Neural progenitor cell (in vitro differentiated cells): ENCODE results near the gene PALM2AKAP2. TPM values are rescaled to one million over a fixed set of nuclear protein-coding genes. Genes with fewer than 3 reads are reported as not detected.

Experiments
- DNase-seq: peaks from one replicate; pipeline ENCODE4 v3.0.0-alpha.2; 2016; ENCODE audit warnings: low spot score
- H2AFZ ChIP-seq: fragments of 200-600 bp; sonication (generic); replicated peaks from 2 replicates; pipeline ENCODE4 v1.6.1; 2016; ENCODE audit warnings: antibody characterized with exemption
- H3F3A ChIP-seq: fragments of 200-600 bp; sonication (generic); 2 replicates; pipeline ENCODE4 v1.6.1; 2016; ENCODE audit warnings: antibody characterized with exemption, low read depth
- H3K27ac ChIP-seq: fragments of 200-600 bp; sonication (generic); 2 replicates; pipeline ENCODE4 v1.5.1; 2016; ENCODE audit warnings: mild to moderate bottlenecking
- H3K27me3 ChIP-seq: fragments of 200-600 bp; sonication (generic); 2 replicates; pipeline ENCODE4 v1.6.1; 2016; ENCODE audit warnings: mild to moderate bottlenecking, moderate library complexity
- H3K36me3 ChIP-seq: fragments of 200-600 bp; sonication (generic); 2 replicates; pipeline ENCODE4 v1.5.1; 2016
- H3K4me1 ChIP-seq: fragments of 200-600 bp; sonication (generic); 2 replicates; pipeline ENCODE4 v1.6.1; 2016; ENCODE audit warnings: mixed run types
- H3K4me2 ChIP-seq: fragments of 200-600 bp; sonication (generic); 2 replicates; pipeline ENCODE4 v1.6.1; 2016
- H3K4me3 ChIP-seq: fragments of 200-600 bp; sonication (generic); 2 replicates; pipeline ENCODE4 v1.5.1; 2016
- H3K79me2 ChIP-seq: fragments of 200-600 bp; sonication (generic); 2 replicates; pipeline ENCODE4 v1.6.1; 2016; ENCODE audit warnings: low read depth
- H3K9ac ChIP-seq: fragments of 200-600 bp; sonication (generic); 2 replicates; pipeline ENCODE4 v1.6.1; 2016
- H3K9me3 ChIP-seq: fragments of 200-600 bp; sonication (generic); 2 replicates; pipeline ENCODE4 v1.5.1; 2016; ENCODE audit warnings: low read depth
- H4K20me1 ChIP-seq: fragments of 200-600 bp; sonication (generic); 2 replicates; pipeline ENCODE4 v1.6.1; 2016; ENCODE audit warnings: low read depth
- H3K27ac Mint-ChIP-seq: 3 replicates; pipeline ENCODE4 v1.8.0; 2021; ENCODE audit warnings: mixed read lengths
- H3K27me3 Mint-ChIP-seq: 2 replicates; pipeline ENCODE4 v1.8.0; 2022; ENCODE audit warnings: low read depth, mild to moderate bottlenecking, inconsistent platforms, moderate library complexity, mixed read lengths; ENCODE audit not compliant: insufficient read depth
- H3K36me3 Mint-ChIP-seq: 3 replicates; pipeline ENCODE4 v1.8.0; 2021; ENCODE audit warnings: mixed read lengths
- H3K4me1 Mint-ChIP-seq: 3 replicates; pipeline ENCODE4 v1.8.0; 2021; ENCODE audit warnings: mixed read lengths
- H3K4me3 Mint-ChIP-seq: 3 replicates; pipeline ENCODE4 v1.8.0; 2021; ENCODE audit warnings: mild to moderate bottlenecking, moderate library complexity, mixed read lengths
- H3K9me3 Mint-ChIP-seq: 3 replicates; pipeline ENCODE4 v1.8.0; 2020; ENCODE audit warnings: mixed read lengths
- EZH2 ChIP-seq: fragments of 200-600 bp; sonication (generic); IDR thresholded peaks from 2 replicates; pipeline ENCODE4 v1.6.1; 2017; ENCODE audit warnings: antibody characterized with exemption, mild to moderate bottlenecking, moderate library complexity
- EZH2phosphoT487 ChIP-seq: fragments of 200-600 bp; sonication (generic); IDR thresholded peaks from 2 replicates; pipeline ENCODE4 v1.6.1; 2017; ENCODE audit warnings: antibody characterized with exemption
- total RNA-seq: library from RNA; depleted of rRNA; stranded (reverse); fragments of >200 nt; gene quantifications from 2 replicates; pipeline ENCODE4 v1.2.3, GENCODE V29; 2015; ENCODE audit warnings: low replicate concordance
- TF ChIP-seq, protein P1 (sequence below): fragments of 200-600 bp; sonication (generic); IDR thresholded peaks from 2 replicates; pipeline ENCODE4 v1.5.1; 2017; ENCODE audit warnings: antibody characterized with exemption, mild to moderate bottlenecking

PALM2AKAP2 gene
- total RNA-seq, 1 donor from 2014 or later: 3.9 TPM

DNA sequence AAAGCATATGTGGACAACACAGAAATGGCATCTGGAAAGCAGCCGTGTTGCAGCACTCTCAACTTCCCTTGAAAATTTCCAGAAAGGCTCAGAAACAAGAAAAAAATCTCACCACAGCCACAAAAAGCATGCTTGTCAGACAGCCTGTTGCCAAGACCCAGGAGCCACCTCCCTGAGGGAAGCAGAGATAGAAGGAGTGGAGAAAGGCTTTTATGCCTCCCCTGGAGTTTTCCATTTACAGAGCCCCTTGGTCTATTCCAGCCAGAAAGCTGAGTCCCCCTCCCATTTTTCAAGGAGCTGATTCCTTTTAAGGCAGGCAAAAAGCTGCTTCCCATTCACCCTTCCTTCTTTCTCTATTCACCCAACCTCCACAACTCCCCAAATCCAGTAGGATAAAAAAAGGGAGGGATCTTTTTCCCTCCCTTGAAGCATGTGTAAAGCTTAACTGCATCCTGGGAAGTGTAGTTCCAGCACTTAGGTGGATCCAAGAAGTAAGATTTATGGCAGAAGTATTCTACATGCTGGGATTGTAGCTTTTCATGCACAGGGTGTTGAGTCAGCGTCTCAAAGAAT, 37.1 kb upstream of the PALM2AKAP2 start:
- H3K9me3 Mint-ChIP-seq: no peaks in the 10 kb centered on the region
- no peaks in the 10 kb centered on the region for H4K20me1 ChIP-seq
- H3K79me2 ChIP-seq: no peaks in the 10 kb centered on the region
- H3K27ac ChIP-seq: peak overlapping the region; percentile 10
- no peaks in the 10 kb centered on the region for H3K36me3 Mint-ChIP-seq
- no peaks in the 10 kb centered on the region for H3K27me3 ChIP-seq
- peak overlapping the region; percentile 75 for H2AFZ ChIP-seq
- H3K4me2 ChIP-seq: peak overlapping the region; percentile 42
- H3F3A ChIP-seq: no peaks in the 10 kb centered on the region
- peak; percentile 62 for DNase-seq
- no peaks in the 10 kb centered on the region for H3K27me3 Mint-ChIP-seq
- no peak overlapping the region for H3K4me3 Mint-ChIP-seq
- H3K4me1 Mint-ChIP-seq: peaks cover 28% of the 10 kb centered on the region
- peaks cover 22% of the 10 kb centered on the region for H3K4me1 ChIP-seq
- H3K9me3 ChIP-seq: no peaks in the 10 kb centered on the region
- no peak overlapping the region for H3K9ac ChIP-seq
- TF ChIP-seq, protein P1, sequence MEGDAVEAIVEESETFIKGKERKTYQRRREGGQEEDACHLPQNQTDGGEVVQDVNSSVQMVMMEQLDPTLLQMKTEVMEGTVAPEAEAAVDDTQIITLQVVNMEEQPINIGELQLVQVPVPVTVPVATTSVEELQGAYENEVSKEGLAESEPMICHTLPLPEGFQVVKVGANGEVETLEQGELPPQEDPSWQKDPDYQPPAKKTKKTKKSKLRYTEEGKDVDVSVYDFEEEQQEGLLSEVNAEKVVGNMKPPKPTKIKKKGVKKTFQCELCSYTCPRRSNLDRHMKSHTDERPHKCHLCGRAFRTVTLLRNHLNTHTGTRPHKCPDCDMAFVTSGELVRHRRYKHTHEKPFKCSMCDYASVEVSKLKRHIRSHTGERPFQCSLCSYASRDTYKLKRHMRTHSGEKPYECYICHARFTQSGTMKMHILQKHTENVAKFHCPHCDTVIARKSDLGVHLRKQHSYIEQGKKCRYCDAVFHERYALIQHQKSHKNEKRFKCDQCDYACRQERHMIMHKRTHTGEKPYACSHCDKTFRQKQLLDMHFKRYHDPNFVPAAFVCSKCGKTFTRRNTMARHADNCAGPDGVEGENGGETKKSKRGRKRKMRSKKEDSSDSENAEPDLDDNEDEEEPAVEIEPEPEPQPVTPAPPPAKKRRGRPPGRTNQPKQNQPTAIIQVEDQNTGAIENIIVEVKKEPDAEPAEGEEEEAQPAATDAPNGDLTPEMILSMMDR: no peak
- TF ChIP-seq EZH2 (no peak), EZH2phosphoT487 (no peak)
- no peaks in the 10 kb centered on the region for H3K36me3 ChIP-seq
- peak overlapping the region; percentile 64 for H3K27ac Mint-ChIP-seq
- H3K4me3 ChIP-seq: no peak overlapping the region

DNA sequence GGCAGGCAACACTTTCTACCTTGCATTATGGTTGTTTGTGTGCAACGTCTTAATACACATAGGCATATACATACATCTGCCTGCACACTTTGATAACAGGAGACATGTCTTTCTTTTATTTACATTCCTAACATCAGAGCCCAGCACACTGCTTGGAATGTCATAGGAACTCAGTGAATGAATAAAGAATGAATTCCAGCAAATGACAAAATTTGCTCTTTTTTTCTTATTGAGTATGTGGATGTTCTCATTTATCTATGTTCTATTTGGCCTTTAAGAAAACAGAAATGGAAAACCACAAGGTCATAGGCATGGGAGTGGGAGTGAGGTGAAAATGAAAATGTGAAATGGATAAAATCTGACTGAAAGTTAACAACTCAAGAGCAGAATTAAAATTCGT, 36.3 kb upstream of the PALM2AKAP2 start:
- Histone ChIP-seq H3K36me3 (no peaks in the 10 kb centered on the region), H3F3A (no peaks in the 10 kb centered on the region), H3K4me1 (peaks cover 22% of the 10 kb centered on the region), H3K9me3 (no peaks in the 10 kb centered on the region), H3K27ac (no peak overlapping the region), H3K4me3 (no peak overlapping the region), H3K27me3 (no peaks in the 10 kb centered on the region), H4K20me1 (no peaks in the 10 kb centered on the region), H3K9ac (no peak overlapping the region), H2AFZ (no peak overlapping the region), H3K79me2 (no peaks in the 10 kb centered on the region), H3K4me2 (no peak overlapping the region)
- no peaks in the 10 kb centered on the region for H3K9me3 Mint-ChIP-seq
- no peak overlapping the region for H3K4me3 Mint-ChIP-seq
- H3K4me1 Mint-ChIP-seq: peaks cover 28% of the 10 kb centered on the region
- no peak overlapping the region for H3K27ac Mint-ChIP-seq
- TF ChIP-seq, protein P1: no peak
- TF ChIP-seq EZH2phosphoT487 (no peak), EZH2 (no peak)
- no peaks in the 10 kb centered on the region for H3K36me3 Mint-ChIP-seq
- no peaks in the 10 kb centered on the region for H3K27me3 Mint-ChIP-seq
- DNase-seq: no peak

DNA sequence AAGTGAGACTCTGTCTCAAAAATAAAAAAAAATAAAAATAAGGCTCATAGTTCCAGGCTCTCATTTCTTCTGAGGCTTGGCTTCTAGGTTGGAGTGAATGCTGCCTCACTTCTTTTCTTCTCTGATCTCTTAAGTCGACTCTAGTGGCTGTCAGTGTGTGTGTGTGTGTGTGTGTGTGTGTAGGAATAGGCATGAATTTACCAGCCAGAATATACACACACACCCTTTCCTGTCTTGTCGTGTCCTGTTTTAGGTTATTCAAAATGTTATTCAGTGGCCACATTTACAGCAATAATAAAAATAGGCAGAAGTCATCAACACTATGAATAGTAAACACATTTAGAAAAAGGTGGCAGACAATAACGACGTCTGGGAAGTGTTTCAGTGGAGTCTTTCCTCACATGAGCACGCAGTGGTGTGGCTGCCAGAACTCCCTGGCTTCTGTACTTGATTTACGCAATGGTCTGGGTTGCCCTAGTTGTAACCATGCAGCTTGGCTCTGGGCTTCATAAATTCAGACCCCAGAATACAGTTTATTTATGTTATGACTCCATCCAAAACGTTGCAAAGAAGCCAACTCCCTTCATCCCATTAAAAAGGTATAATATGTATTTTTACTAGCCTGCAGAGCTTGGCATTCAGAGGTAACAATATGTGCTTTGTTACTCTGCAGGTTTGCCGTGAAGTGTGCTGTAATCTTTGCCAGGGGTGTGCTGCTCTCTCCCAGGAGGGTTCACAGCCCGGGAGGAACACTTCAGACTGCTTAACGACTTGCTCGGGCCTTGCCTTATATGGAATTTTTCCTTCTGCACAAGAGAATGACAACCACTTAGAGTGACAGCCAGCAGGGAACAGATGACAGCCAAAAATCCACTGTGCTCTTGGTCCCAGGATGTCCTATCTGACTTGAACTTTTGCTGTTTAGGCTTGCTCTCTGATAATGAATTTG, 34.4 kb upstream of the PALM2AKAP2 start:
- TF ChIP-seq EZH2 (no peak), EZH2phosphoT487 (no peak)
- H3K27ac ChIP-seq: no peak overlapping the region
- H3K4me2 ChIP-seq: peak overlapping the region; percentile 46
- H3K4me1 ChIP-seq: peaks cover 22% of the 10 kb centered on the region
- H3K36me3 Mint-ChIP-seq: no peaks in the 10 kb centered on the region
- no peaks in the 10 kb centered on the region for H3K9me3 ChIP-seq
- no peaks in the 10 kb centered on the region for H3K79me2 ChIP-seq
- H3K4me1 Mint-ChIP-seq: peaks cover 28% of the 10 kb centered on the region
- H3F3A ChIP-seq: no peaks in the 10 kb centered on the region
- H3K9ac ChIP-seq: no peak overlapping the region
- no peaks in the 10 kb centered on the region for H4K20me1 ChIP-seq
- no peak overlapping the region for H3K4me3 Mint-ChIP-seq
- H3K36me3 ChIP-seq: no peaks in the 10 kb centered on the region
- no peaks in the 10 kb centered on the region for H3K27me3 Mint-ChIP-seq
- no peaks in the 10 kb centered on the region for H3K27me3 ChIP-seq
- H3K27ac Mint-ChIP-seq: peak overlapping the region; percentile 80
- no peak overlapping the region for H3K4me3 ChIP-seq
- peak; percentile 56 for DNase-seq
- no peaks in the 10 kb centered on the region for H3K9me3 Mint-ChIP-seq
- no peak overlapping the region for H2AFZ ChIP-seq
